Neural cell (in vitro differentiated cells): ENCODE results near the gene SPDYE4. TPM values are rescaled to one million over a fixed set of nuclear protein-coding genes. Genes with fewer than 3 reads are reported as not detected.

Experiments used
- H2AFZ ChIP-seq: fragments of 200-600, 300-800 bp; sonication (generic), shearing (Covaris generic); 2 replicates; pipeline ENCODE4 v1.6.0; 2014; ENCODE audit warnings: low read depth, mild to moderate bottlenecking, antibody characterized with exemption, low read length, moderate library complexity
- H3F3A ChIP-seq: fragments of 200-600 bp; shearing (Covaris generic); 2 replicates; pipeline ENCODE4 v1.6.1; 2016; ENCODE audit warnings: mild to moderate bottlenecking, moderate library complexity, mixed read lengths, antibody characterized with exemption, low read length; ENCODE audit not compliant: insufficient read depth, poor library complexity, severe bottlenecking
- H3K27ac ChIP-seq: fragments of 200-600, 300-800 bp; sonication (generic), shearing (Covaris generic); 2 replicates; pipeline ENCODE4 v1.5.1; 2014; ENCODE audit warnings: mild to moderate bottlenecking, low read length, moderate library complexity
- H3K27me3 ChIP-seq: fragments of 300-800, 200-600 bp; sonication (generic), shearing (Covaris generic); 2 replicates; pipeline ENCODE4 v1.6.0; 2014; ENCODE audit warnings: mild to moderate bottlenecking, low read depth, low read length, moderate library complexity; ENCODE audit not compliant: insufficient read depth
- H3K36me3 ChIP-seq: fragments of 300-800, 200-600 bp; sonication (generic), shearing (Covaris generic); 2 replicates; pipeline ENCODE4 v1.5.1; 2014; ENCODE audit warnings: mild to moderate bottlenecking, antibody characterized with exemption, low read length, moderate library complexity; ENCODE audit not compliant: insufficient read depth
- H3K4me2 ChIP-seq: fragments of 300-800, 200-600 bp; sonication (generic), shearing (Covaris generic); 2 replicates; pipeline ENCODE4 v1.6.0; 2014; ENCODE audit warnings: mild to moderate bottlenecking, low read length
- H3K4me3 ChIP-seq: fragments of 300-800, 200-600 bp; sonication (generic), shearing (Covaris generic); 2 replicates; pipeline ENCODE4 v1.5.1; 2014; ENCODE audit warnings: mild to moderate bottlenecking, low read length, moderate library complexity
- H3K79me2 ChIP-seq: fragments of 200-600 bp; shearing (Covaris generic); replicated peaks from 2 replicates; pipeline ENCODE4 v1.6.0; 2014; ENCODE audit warnings: mild to moderate bottlenecking, low read length, moderate library complexity; ENCODE audit not compliant: insufficient read depth
- H3K9ac ChIP-seq: fragments of 300-800, 200-600 bp; sonication (generic), shearing (Covaris generic); 2 replicates; pipeline ENCODE4 v1.6.1; 2016; ENCODE audit warnings: mild to moderate bottlenecking, low read length, mixed read lengths
- H3K9me2 ChIP-seq: fragments of 200-600 bp; shearing (Covaris generic); 2 replicates; pipeline ENCODE4 v1.6.1; 2016; ENCODE audit warnings: mild to moderate bottlenecking, low read length, mixed read lengths; ENCODE audit not compliant: insufficient read depth
- H3K9me3 ChIP-seq: fragments of 200-600, 300-800 bp; sonication (generic), shearing (Covaris generic); 2 replicates; pipeline ENCODE4 v1.6.1; 2016; ENCODE audit warnings: mild to moderate bottlenecking, mixed run types, low read length, moderate library complexity, mixed read lengths
- H4K20me1 ChIP-seq: fragments of 200-600 bp; shearing (Covaris generic); 2 replicates; pipeline ENCODE4 v1.6.1; 2016; ENCODE audit warnings: mild to moderate bottlenecking, mixed run types; ENCODE audit not compliant: insufficient read depth
- CTCF ChIP-seq: fragments of 450-650 bp; IDR thresholded peaks from 2 replicates; pipeline ENCODE4 v1.5.1; 2014; ENCODE audit warnings: antibody characterized with exemption, mild to moderate bottlenecking, moderate library complexity; ENCODE audit not compliant: poor library complexity, severe bottlenecking
- EP300 ChIP-seq: fragments of 450-650 bp; conservative IDR thresholded peaks from 2 replicates; pipeline ENCODE4 v1.6.1; 2014; ENCODE audit warnings: antibody characterized with exemption, mild to moderate bottlenecking, moderate library complexity; ENCODE audit not compliant: poor library complexity, severe bottlenecking
- EZH2 ChIP-seq: fragments of 200-600, 300-800 bp; shearing (Covaris generic), sonication (generic); IDR thresholded peaks from 2 replicates; pipeline ENCODE4 v1.6.1; 2014; ENCODE audit warnings: antibody characterized with exemption, low read length, borderline replicate concordance, mild to moderate bottlenecking; ENCODE audit not compliant: insufficient read depth, poor library complexity, severe bottlenecking
- MXI1 ChIP-seq: fragments of 450-650 bp; conservative IDR thresholded peaks from 2 replicates; pipeline ENCODE4 v1.6.1; 2014; ENCODE audit warnings: antibody characterized with exemption, mild to moderate bottlenecking; ENCODE audit not compliant: poor library complexity, severe bottlenecking
- POLR2AphosphoS5 ChIP-seq: IDR thresholded peaks from 2 replicates; pipeline ENCODE4 v1.6.1; 2012
- RAD21 ChIP-seq: fragments of 450-650 bp; conservative IDR thresholded peaks from 2 replicates; pipeline ENCODE4 v1.6.1; 2014; ENCODE audit warnings: antibody characterized with exemption, mild to moderate bottlenecking, moderate library complexity
- REST ChIP-seq: IDR thresholded peaks from 2 replicates; pipeline ENCODE4 v1.6.1; 2012; ENCODE audit warnings: borderline replicate concordance
- SMC3 ChIP-seq: fragments of 450-650 bp; conservative IDR thresholded peaks from 2 replicates; pipeline ENCODE4 v1.6.1; 2014; ENCODE audit warnings: antibody characterized with exemption, mild to moderate bottlenecking, moderate library complexity; ENCODE audit not compliant: poor library complexity
- TAF1 ChIP-seq: IDR thresholded peaks from 2 replicates; pipeline ENCODE4 v1.6.1; 2012; ENCODE audit warnings: low read depth
- polyA plus RNA-seq: library from polyadenylated mRNA; depleted of rRNA; stranded (reverse); fragments of >200 nt; gene quantifications from 2 replicates; pipeline ENCODE4 v1.2.3, GENCODE V29; 2014

Gene SPDYE4
- polyA plus RNA-seq, 1 donor from 2014 or later, result not detected

GRCh38 chr17:8708025-8708461 is 50.3 kb downstream of the SPDYE4 start:
- Histone ChIP-seq H2AFZ (no peak overlapping the region), H3K36me3 (no peaks in the 10 kb centered on the region), H3K4me3 (no peak overlapping the region), H3K9me2 (no peaks in the 10 kb centered on the region), H3K79me2 (no peaks in the 10 kb centered on the region), H3K9ac (no peak overlapping the region), H3K4me2 (no peak overlapping the region), H3F3A (no peaks in the 10 kb centered on the region), H3K27ac (no peak overlapping the region), H3K27me3 (no peaks in the 10 kb centered on the region), H4K20me1 (no peaks in the 10 kb centered on the region), H3K9me3 (no peaks in the 10 kb centered on the region)
- TF ChIP-seq POLR2AphosphoS5 (no peak), REST (no peak), TAF1 (no peak)

DNA sequence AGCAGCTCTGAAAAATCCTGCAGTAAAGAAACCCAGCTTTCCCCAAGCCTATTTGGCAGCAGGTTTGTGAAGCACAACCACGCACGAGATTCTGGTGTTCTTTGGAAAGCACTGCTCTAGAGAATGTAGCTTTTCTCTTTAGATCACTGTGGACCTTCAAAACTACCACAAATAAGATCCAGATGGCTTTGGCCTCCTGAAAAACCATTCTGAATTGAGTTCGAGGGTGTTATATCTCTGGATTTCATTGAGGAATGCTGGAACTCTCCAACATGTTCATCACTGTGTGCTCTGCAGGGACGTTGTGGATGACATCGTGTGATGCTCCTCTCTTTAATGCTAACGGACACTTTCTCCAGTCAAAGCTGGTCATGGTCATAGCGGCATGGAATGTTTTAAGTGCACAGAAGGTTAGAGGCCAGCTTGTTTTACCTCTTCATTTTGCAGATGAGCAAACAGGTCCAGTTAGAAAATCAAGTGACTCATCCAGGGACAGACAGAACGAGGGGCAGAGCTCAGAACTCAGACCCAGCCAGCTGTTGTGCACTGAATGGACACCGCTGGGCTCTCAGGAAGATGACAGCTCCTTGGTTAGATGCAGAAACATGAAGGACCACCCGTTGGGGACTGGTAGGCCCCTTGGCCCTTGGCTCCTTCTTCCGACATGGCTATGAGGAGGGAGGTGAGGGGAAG is 50.9 kb downstream of the SPDYE4 start:
- H3K27me3 ChIP-seq, result no peaks in the 10 kb centered on the region
- no peak overlapping the region for H3K9ac ChIP-seq
- H4K20me1 ChIP-seq, result no peaks in the 10 kb centered on the region
- TF ChIP-seq TAF1 (no peak), EP300 (no peak), MXI1 (no peak), REST (no peak), SMC3 (no peak), CTCF (no peak), EZH2 (no peak), RAD21 (no peak), POLR2AphosphoS5 (no peak)
- H3K4me3 ChIP-seq, result no peak overlapping the region
- no peaks in the 10 kb centered on the region for H3K36me3 ChIP-seq
- no peak overlapping the region for H3K27ac ChIP-seq
- H3K4me2 ChIP-seq, result no peak overlapping the region
- H3K79me2 ChIP-seq, result no peaks in the 10 kb centered on the region
- no peaks in the 10 kb centered on the region for H3K9me2 ChIP-seq
- no peaks in the 10 kb centered on the region for H3K9me3 ChIP-seq
- no peaks in the 10 kb centered on the region for H3F3A ChIP-seq
- H2AFZ ChIP-seq, result no peak overlapping the region
